Stomach (tissue), 9 donors: Measurements from ENCODE around the gene NLRP5. TPM values are rescaled to one million over a fixed set of nuclear protein-coding genes. Genes with fewer than 3 reads are reported as not detected.

Experiments
- DNase-seq, 2 donors: peaks; one replicate each; pipeline versions ENCODE4 v3.0.0 to v3.0.0-alpha.2; 2013 to 2019
- H3K27ac ChIP-seq, 5 donors: fragments of 200-600 bp in 4 of 5; sonication (generic) in 4 of 5; one replicate each; pipeline ENCODE4 v1.5.1; 2013 to 2019; ENCODE audit warnings: mild to moderate bottlenecking in 1 of 5, moderate library complexity in 1 of 5
- H3K27me3 ChIP-seq, 3 donors: fragments of 200-600 bp; sonication (generic); one replicate each; pipeline ENCODE4 v1.5.1; 2017 to 2019; ENCODE audit warnings: mixed run types in 1 of 3
- H3K36me3 ChIP-seq, 4 donors: fragments of 200-600 bp; sonication (generic); 1 replicate in 3 of 4; 2 replicates in 1 of 4; pipeline ENCODE4 v1.5.1; 2016 to 2019
- H3K4me1 ChIP-seq, 4 donors: fragments of 200-600 bp; sonication (generic); one replicate each; pipeline ENCODE4 v1.5.1; 2016 to 2019
- H3K4me3 ChIP-seq, 4 donors: fragments of 200-600 bp; sonication (generic) in 3 of 4; one replicate each; pipeline ENCODE4 v1.5.1; 2016 to 2019; ENCODE audit warnings: mild to moderate bottlenecking in 1 of 4
- H3K9me3 ChIP-seq, 4 donors: fragments of 200-600 bp; sonication (generic); one replicate each; pipeline ENCODE4 v1.5.1; 2016 to 2019
- EP300 ChIP-seq: sonication (generic); formaldehyde crosslinking; IDR thresholded peaks from one replicate; pipeline ENCODE4 v1.6.1; 2017; ENCODE audit warnings: antibody characterized with exemption
- POLR2A ChIP-seq, 4 donors: fragments of 450-650 bp; IDR thresholded peaks; one replicate each; pipeline ENCODE4 v1.6.1; 2016; ENCODE audit warnings: antibody characterized with exemption in 4 of 4, control low read depth in 2 of 4, mild to moderate bottlenecking in 1 of 4, moderate library complexity in 1 of 4
- POLR2AphosphoS5 ChIP-seq, 3 donors: sonication (generic); formaldehyde crosslinking; IDR thresholded peaks; one replicate each; pipeline ENCODE4 v1.6.1; 2016; ENCODE audit warnings: antibody characterized with exemption in 3 of 3
- WGBS, 5 donors: extraction: QIAGEN DNeasy Blood & Tissue Kit in 3 of 5; methylation state at CpG; one replicate each; pipeline versions ENCODE4 v1.1.5 to v1.1.7; 2013 to 2018; 5-methylcytosine and 5-hydroxymethylcytosine counted together
- intact Hi-C: fragments of 100-400 bp; cut with DNase I; formaldehyde crosslinking; loops from one replicate; pipeline ENCODE4 v1.15.1; 2023; ENCODE audit warnings: low total_unique reads
- polyA plus RNA-seq, 3 donors: library from polyadenylated mRNA; stranded (reverse); fragments of 200-250 nt; gene quantifications; one replicate each; pipeline ENCODE4 v1.2.3, GENCODE V29; 2013
- total RNA-seq, 5 donors: library from RNA; depleted of rRNA; stranded (reverse); fragments of >200 nt; gene quantifications; one replicate each; pipeline versions ENCODE4 v1.1.0 to v1.2.3, GENCODE V29; 2014 to 2016
- TF ChIP-seq, protein P1 (sequence below), 7 experiments: fragments of 450-650 bp in 4 of 7; fragments of 200-600 bp in 3 of 7; sonication (generic) in 3 of 7; IDR thresholded peaks; one replicate each; pipeline ENCODE4 v1.5.1; 2016 to 2019; ENCODE audit warnings: antibody characterized with exemption in 7 of 7, control low read depth in 2 of 7, mild to moderate bottlenecking in 1 of 7
- donor health status: healthy with polysubstance abuse.
- donor health status: Bipolar disorder and iron deficiency.
- donor health status: healthy.

The NLRP5 gene
- total and polyA plus RNA-seq, 8 donors, result not detected

DNA sequence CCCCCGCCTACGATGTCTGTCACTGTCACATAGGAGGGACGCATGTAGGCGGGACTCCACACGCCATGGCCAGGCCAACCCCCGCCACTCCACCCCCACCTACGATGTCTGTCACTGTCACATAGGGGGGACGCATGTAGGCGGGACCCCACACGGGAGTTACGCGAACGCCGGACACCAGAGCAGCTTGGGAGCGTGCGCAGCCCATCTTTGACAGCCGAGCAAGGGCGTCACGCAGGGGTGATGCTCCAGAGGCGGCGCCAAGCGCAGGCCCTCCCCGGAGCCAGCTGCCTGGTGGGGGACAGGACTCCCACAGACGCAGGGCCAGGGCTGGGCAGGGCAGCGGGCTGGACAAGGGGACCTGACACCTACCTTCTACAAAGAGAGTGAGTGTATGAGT is 114.5 kb downstream of the NLRP5 start:
- no peaks in the 10 kb centered on the region for H3K9me3 ChIP-seq
- no peak overlapping the region for H3K27ac ChIP-seq
- DNase-seq, result no peak
- intact Hi-C loops, result no loop called here
- TF ChIP-seq EP300 (no peak), POLR2AphosphoS5 (IDR thresholded peaks at IDR 0.05) (no peak), POLR2A (IDR thresholded peaks at IDR 0.05) (no peak)
- TF ChIP-seq, protein P1, sequence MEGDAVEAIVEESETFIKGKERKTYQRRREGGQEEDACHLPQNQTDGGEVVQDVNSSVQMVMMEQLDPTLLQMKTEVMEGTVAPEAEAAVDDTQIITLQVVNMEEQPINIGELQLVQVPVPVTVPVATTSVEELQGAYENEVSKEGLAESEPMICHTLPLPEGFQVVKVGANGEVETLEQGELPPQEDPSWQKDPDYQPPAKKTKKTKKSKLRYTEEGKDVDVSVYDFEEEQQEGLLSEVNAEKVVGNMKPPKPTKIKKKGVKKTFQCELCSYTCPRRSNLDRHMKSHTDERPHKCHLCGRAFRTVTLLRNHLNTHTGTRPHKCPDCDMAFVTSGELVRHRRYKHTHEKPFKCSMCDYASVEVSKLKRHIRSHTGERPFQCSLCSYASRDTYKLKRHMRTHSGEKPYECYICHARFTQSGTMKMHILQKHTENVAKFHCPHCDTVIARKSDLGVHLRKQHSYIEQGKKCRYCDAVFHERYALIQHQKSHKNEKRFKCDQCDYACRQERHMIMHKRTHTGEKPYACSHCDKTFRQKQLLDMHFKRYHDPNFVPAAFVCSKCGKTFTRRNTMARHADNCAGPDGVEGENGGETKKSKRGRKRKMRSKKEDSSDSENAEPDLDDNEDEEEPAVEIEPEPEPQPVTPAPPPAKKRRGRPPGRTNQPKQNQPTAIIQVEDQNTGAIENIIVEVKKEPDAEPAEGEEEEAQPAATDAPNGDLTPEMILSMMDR (IDR thresholded peaks at IDR 0.05), result no peak
- no peak overlapping the region for H3K4me3 ChIP-seq
- H3K4me1 ChIP-seq, result peaks cover 16 to 49% (median 37%) of the 10 kb centered on the region in 4 donors
- peaks cover 21 to 74% (median 64%) of the 10 kb centered on the region in 4 donors for H3K36me3 ChIP-seq
- 86 to 91% (median 88%) methylated on average over 12 to 25 of the region's 25 CpGs for WGBS, 5 donors
- H3K27me3 ChIP-seq, result no peaks in the 10 kb centered on the region

DNA sequence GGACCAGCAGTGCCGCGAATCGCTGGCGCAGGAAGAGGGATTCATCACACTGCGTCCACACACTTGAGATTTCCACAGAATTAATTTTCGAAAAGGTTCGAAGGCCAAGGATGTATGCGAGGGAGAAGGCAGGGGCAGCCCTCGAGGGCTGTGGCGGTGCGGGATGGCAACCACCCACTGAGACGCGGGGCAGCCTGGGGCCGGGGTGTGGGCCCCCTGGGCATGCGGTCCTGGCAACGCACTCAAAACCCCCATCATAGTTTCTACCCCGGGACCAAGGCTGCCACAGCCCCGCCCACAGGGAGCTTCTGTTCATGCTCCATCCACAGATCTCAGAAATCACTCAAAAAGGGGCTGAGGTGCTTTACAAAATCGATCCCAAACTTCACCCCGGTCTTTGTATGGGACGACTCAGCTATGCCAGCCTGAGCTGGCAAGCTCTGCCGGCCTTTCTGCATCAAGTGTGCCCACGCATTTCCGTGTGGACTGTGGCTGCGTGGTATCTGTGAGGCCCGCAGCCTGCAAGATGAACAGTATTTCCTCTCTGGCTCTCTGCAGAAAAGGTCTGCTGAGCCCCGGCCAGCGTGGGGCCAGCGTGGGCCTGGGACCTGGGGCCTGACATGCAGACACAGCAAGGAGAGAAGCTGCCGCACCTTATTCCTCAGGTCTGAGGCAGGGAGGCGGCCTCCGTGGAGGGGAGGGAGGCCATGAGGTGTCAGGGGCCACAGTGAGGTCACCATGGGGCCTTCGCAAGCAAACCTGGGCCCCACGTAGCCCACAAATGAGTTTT is 115.4 kb downstream of the NLRP5 start:
- WGBS, 5 donors, result 84 to 89% (median 89%) methylated on average over 24 to 34 of the region's 34 CpGs
- intact Hi-C loops, result no loop called here
- no peaks in the 10 kb centered on the region for H3K27me3 ChIP-seq
- H3K4me3 ChIP-seq, result no peak overlapping the region
- peaks cover 23 to 55% (median 43%) of the 10 kb centered on the region in 4 donors for H3K4me1 ChIP-seq
- DNase-seq, result no peak
- no peaks in the 10 kb centered on the region for H3K9me3 ChIP-seq
- TF ChIP-seq EP300 (no peak), POLR2A (IDR thresholded peaks at IDR 0.05) (no peak), POLR2AphosphoS5 (IDR thresholded peaks at IDR 0.05) (no peak)
- TF ChIP-seq, protein P1 (IDR thresholded peaks at IDR 0.05), result no peak
- no peak overlapping the region for H3K27ac ChIP-seq
- peaks cover 21 to 66% (median 58%) of the 10 kb centered on the region in 4 donors for H3K36me3 ChIP-seq

DNA sequence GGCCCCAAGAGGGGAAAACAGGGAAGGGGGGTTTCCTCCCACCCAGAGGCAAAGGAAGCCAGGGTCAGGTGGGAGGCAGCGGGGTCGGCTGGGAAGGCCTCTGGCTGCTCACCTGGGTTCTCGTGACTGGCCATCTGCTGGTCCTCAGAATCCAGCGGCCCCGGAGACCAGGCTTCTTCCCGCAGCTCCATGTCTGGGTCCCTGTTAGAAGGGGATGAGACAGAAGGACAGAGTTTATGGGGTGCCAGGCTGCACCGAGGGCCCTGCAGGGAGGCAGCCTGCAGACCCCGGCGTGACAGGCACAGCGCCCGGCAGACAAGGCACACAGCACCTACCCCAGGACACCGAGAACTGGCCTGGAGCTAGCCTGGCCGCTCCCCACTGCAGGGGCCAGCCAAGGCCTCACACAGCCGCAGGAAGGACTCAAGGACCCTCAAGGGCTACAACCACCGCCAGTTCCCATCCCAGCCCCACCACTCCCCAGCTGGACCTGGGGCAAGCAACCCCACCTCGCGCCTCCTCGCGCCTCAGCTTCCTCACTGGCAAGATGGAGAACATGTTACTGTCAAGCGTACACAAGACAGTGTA is 116.5 kb downstream of the NLRP5 start:
- Histone ChIP-seq H3K27me3 (no peaks in the 10 kb centered on the region), H3K36me3 (peaks cover 21 to 54% (median 47%) of the 10 kb centered on the region in 4 donors), H3K9me3 (no peaks in the 10 kb centered on the region), H3K27ac (peak overlapping the region in 1 of 5 donors; percentile 26), H3K4me1 (peaks cover 35 to 55% (median 43%) of the 10 kb centered on the region in 4 donors), H3K4me3 (no peak overlapping the region)
- 82 to 87% (median 86%) methylated on average over 14 to 20 of the region's 20 CpGs for WGBS, 5 donors
- intact Hi-C loops, result no loop called here
- TF ChIP-seq POLR2AphosphoS5 (IDR thresholded peaks at IDR 0.05) (no peak), POLR2A (IDR thresholded peaks at IDR 0.05) (no peak), EP300 (no peak)
- TF ChIP-seq, protein P1 (IDR thresholded peaks at IDR 0.05), result no peak
- DNase-seq, result no peak

DNA sequence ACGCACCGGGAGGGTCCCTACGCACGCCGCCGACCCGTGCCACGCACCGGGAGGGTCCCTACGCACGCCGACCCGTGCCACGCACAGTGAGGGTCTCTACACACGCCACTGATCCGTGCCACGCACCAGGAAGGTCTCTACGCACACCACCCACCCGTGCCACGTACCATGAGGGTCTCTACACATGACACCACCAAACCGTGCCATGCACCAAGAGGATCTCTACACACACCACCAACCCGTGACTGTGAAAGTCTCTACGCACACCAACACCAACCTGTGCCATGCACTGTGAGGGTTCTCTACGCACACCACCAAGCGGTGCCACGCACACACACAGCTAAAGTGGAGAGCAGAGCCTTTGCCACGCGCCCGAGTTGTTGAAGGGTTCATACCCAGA is 117.8 kb downstream of the NLRP5 start:
- H3K4me3 ChIP-seq, result peak overlapping the region in 1 of 4 donors; percentile 49
- peaks cover 21 to 41% (median 36%) of the 10 kb centered on the region in 4 donors for H3K36me3 ChIP-seq
- WGBS, 5 donors, result 91 to 95% (median 94%) methylated on average over 16 to 28 of the region's 29 CpGs
- no peak for DNase-seq
- no peak for TF ChIP-seq EP300
- no peak for TF ChIP-seq POLR2A (IDR thresholded peaks at IDR 0.05)
- TF ChIP-seq, protein P1 (IDR thresholded peaks at IDR 0.05), result no peak
- TF ChIP-seq POLR2AphosphoS5 (IDR thresholded peaks at IDR 0.05), result no peak
- peaks cover 48 to 67% (median 55%) of the 10 kb centered on the region in 4 donors for H3K4me1 ChIP-seq
- intact Hi-C loops, result loop anchor here (2.0 kb wide), 1 partner anchor 68 kb away; no protein-coding TSS in a partner anchor
- no peaks in the 10 kb centered on the region for H3K27me3 ChIP-seq
- H3K9me3 ChIP-seq, result no peaks in the 10 kb centered on the region
- H3K27ac ChIP-seq, result peak overlapping the region in 2 of 5 donors; percentile 75 to 87
